WTC11 (cell line): ENCODE results near the gene PLA2G4F. TPM values are rescaled to one million over a fixed set of nuclear protein-coding genes. Genes with fewer than 3 reads are reported as not detected.

Source experiments
- ATAC-seq: fragments of 200-7000 bp; cut with Tn5 transposase; 2 replicates; pipeline ENCODE4 v1.10.0; 2021; ENCODE audit warnings: mild to moderate bottlenecking, moderate library complexity
- CTCF ChIA-PET: fragments of 300-600 bp; sonication (Branson Sonifier 250); formaldehyde crosslinking; loops from one replicate; lab custom pipeline; 2021; ENCODE audit warnings: antibody characterized with exemption; lab: Charles Lee
- POLR2A ChIA-PET: fragments of 350-600 bp; sonication (Branson Sonifier 250); formaldehyde crosslinking; loops from one replicate; lab custom pipeline; 2021; ENCODE audit warnings: antibody characterized with exemption; lab: Charles Lee
- DNase-seq: peaks from one replicate; pipeline ENCODE4 v3.0.0; 2021; ENCODE audit warnings: low spot score
- H3K27ac Mint-ChIP-seq: 2 replicates; pipeline ENCODE4 v1.8.0; 2021; ENCODE audit warnings: mixed read lengths
- H3K27me3 Mint-ChIP-seq: 2 replicates; pipeline ENCODE4 v1.8.0; 2021; ENCODE audit warnings: low read depth, mild to moderate bottlenecking, moderate library complexity, mixed read lengths
- H3K36me3 Mint-ChIP-seq: 2 replicates; pipeline ENCODE4 v1.8.0; 2021; ENCODE audit warnings: mixed read lengths
- H3K4me1 Mint-ChIP-seq: 2 replicates; pipeline ENCODE4 v1.8.0; 2022; ENCODE audit warnings: mixed read lengths
- H3K4me3 Mint-ChIP-seq: 2 replicates; pipeline ENCODE4 v1.8.0; 2021; ENCODE audit warnings: mild to moderate bottlenecking, moderate library complexity, mixed read lengths
- H3K9me3 Mint-ChIP-seq: 2 replicates; pipeline ENCODE4 v1.8.0; 2021; ENCODE audit warnings: mixed read lengths
- CREB1 ChIP-seq: sonication (generic); formaldehyde crosslinking; IDR thresholded peaks from 2 replicates; pipeline ENCODE4 v1.8.0; 2023; ENCODE audit warnings: mild to moderate bottlenecking, missing genetic modification reagents
- EMX1 ChIP-seq: fragments of 250-450 bp; sonication (Bioruptor Pico); IDR thresholded peaks from 2 replicates; pipeline ENCODE4 v1.8.0; 2021; ENCODE audit warnings: mild to moderate bottlenecking
- ESRRA ChIP-seq: sonication (generic); formaldehyde crosslinking; IDR thresholded peaks from 2 replicates; pipeline ENCODE4 v1.8.1; 2022; ENCODE audit warnings: mild to moderate bottlenecking, missing genetic modification reagents, borderline replicate concordance
- FOXK1 ChIP-seq: sonication (generic); formaldehyde crosslinking; IDR thresholded peaks from 2 replicates; pipeline ENCODE4 v1.8.0; 2022; ENCODE audit warnings: mild to moderate bottlenecking, moderate library complexity, missing genetic modification reagents
- JUN ChIP-seq: sonication (generic); formaldehyde crosslinking; IDR thresholded peaks from 2 replicates; pipeline ENCODE4 v1.8.0; 2023; ENCODE audit warnings: mild to moderate bottlenecking, missing genetic modification reagents
- MXD4 ChIP-seq: fragments of 250-450 bp; sonication (Bioruptor Pico); IDR thresholded peaks from 2 replicates; pipeline ENCODE4 v1.8.0; 2021; ENCODE audit warnings: mild to moderate bottlenecking, moderate library complexity, borderline replicate concordance
- NFE2L1 ChIP-seq: sonication (generic); formaldehyde crosslinking; IDR thresholded peaks from 2 replicates; pipeline ENCODE4 v1.8.1; 2023; ENCODE audit warnings: missing genetic modification reagents
- NR1H2 ChIP-seq: sonication (generic); formaldehyde crosslinking; IDR thresholded peaks from 2 replicates; pipeline ENCODE4 v1.9.0; 2021; ENCODE audit warnings: mild to moderate bottlenecking, moderate library complexity, missing genetic modification reagents
- NR2C2 ChIP-seq: sonication (generic); formaldehyde crosslinking; IDR thresholded peaks from 2 replicates; pipeline ENCODE4 v1.8.0; 2022; ENCODE audit warnings: mild to moderate bottlenecking, missing genetic modification reagents
- OVOL2 ChIP-seq: fragments of 250-450 bp; sonication (Bioruptor Pico); IDR thresholded peaks from 2 replicates; pipeline ENCODE4 v1.9.0; 2021; ENCODE audit warnings: mild to moderate bottlenecking, borderline replicate concordance
- SMAD4 ChIP-seq: sonication (generic); formaldehyde crosslinking; IDR thresholded peaks from 2 replicates; pipeline ENCODE4 v1.8.0; 2022; ENCODE audit warnings: mild to moderate bottlenecking, missing genetic modification reagents
- TCF7 ChIP-seq: sonication (generic); formaldehyde crosslinking; IDR thresholded peaks from 2 replicates; pipeline ENCODE4 v1.8.0; 2022; ENCODE audit warnings: mild to moderate bottlenecking, low read depth, missing genetic modification reagents, moderate library complexity
- TEAD4 ChIP-seq: sonication (generic); formaldehyde crosslinking; IDR thresholded peaks from 2 replicates; pipeline ENCODE4 v1.8.0; 2022; ENCODE audit warnings: mild to moderate bottlenecking, missing genetic modification reagents
- TP53 ChIP-seq: sonication (generic); formaldehyde crosslinking; IDR thresholded peaks from 2 replicates; pipeline ENCODE4 v1.8.1; 2023; ENCODE audit warnings: mild to moderate bottlenecking, missing genetic modification reagents
- ZNF232 ChIP-seq: sonication (generic); formaldehyde crosslinking; IDR thresholded peaks from 2 replicates; pipeline ENCODE4 v1.8.0; 2022; ENCODE audit warnings: mild to moderate bottlenecking, missing genetic modification reagents
- ZNF396 ChIP-seq: fragments of 250-450 bp; sonication (Bioruptor Pico); IDR thresholded peaks from 2 replicates; pipeline ENCODE4 v1.8.0; 2021; ENCODE audit warnings: mild to moderate bottlenecking, moderate library complexity, borderline replicate concordance
- total RNA-seq: library from RNA; stranded (reverse); gene quantifications from 3 replicates; pipeline ENCODE4 v1.2.3, GENCODE V29; 2021
- TF ChIP-seq, protein P1 (sequence below): sonication (generic); formaldehyde crosslinking; IDR thresholded peaks from 2 replicates; pipeline ENCODE4 v1.8.1; 2023; ENCODE audit warnings: mild to moderate bottlenecking, missing genetic modification reagents, moderate library complexity
- TF ChIP-seq, protein P2 (sequence below): fragments of 250-450 bp; sonication (Bioruptor Pico); IDR thresholded peaks from 2 replicates; pipeline ENCODE4 v2.1.2; 2022; ENCODE audit warnings: mild to moderate bottlenecking, moderate library complexity
- TF ChIP-seq, protein P3 (sequence below): sonication (generic); formaldehyde crosslinking; IDR thresholded peaks from 2 replicates; pipeline ENCODE4 v1.8.1; 2022; ENCODE audit warnings: low read depth, missing genetic modification reagents, borderline replicate concordance
- TF ChIP-seq, protein P4 (sequence below): sonication (generic); formaldehyde crosslinking; IDR thresholded peaks from 2 replicates; pipeline ENCODE4 v1.8.1; 2022; ENCODE audit warnings: low read depth, mild to moderate bottlenecking, moderate library complexity, missing genetic modification reagents, borderline replicate concordance
- TF ChIP-seq, protein P5 (sequence below): sonication (generic); formaldehyde crosslinking; IDR thresholded peaks from 2 replicates; pipeline ENCODE4 v1.8.0; 2022; ENCODE audit warnings: mild to moderate bottlenecking, missing genetic modification reagents
- TF ChIP-seq, protein P6 (sequence below): fragments of 250-450 bp; sonication (Bioruptor Pico); IDR thresholded peaks from 2 replicates; pipeline ENCODE4 v1.9.0; 2021; ENCODE audit warnings: mild to moderate bottlenecking, borderline replicate concordance
- TF ChIP-seq, protein P7 (sequence below): sonication (generic); formaldehyde crosslinking; IDR thresholded peaks from 2 replicates; pipeline ENCODE4 v1.8.0; 2022; ENCODE audit warnings: missing genetic modification reagents

Gene PLA2G4F
- total RNA-seq, 1 experiment from 2014 or later: 0.11 TPM

DNA sequence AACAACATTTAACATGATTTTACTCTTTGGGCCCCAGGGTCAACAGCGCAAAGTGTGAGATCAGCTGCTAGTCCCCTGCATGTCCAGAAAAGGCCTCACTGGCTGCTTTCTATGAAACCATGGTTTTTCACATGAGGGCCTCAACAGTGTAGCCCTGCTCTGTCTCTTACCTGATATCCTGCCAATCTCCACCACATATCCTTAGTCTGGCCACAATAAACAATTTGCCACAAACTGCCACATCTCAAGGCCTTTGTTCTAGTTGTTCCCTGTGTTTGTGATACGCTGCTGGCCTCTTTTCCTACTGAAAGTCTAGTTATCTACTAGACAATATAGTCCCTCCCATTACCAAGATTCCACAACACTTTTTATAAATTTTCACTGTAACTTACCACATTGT is 33.9 kb upstream of the PLA2G4F start:
- ATAC-seq (no peak), DNase-seq (no peak)
- Mint-ChIP-seq H3K4me1 (no peaks in the 10 kb centered on the region), H3K27me3 (no peaks in the 10 kb centered on the region), H3K9me3 (no peaks in the 10 kb centered on the region), H3K4me3 (no peak overlapping the region), H3K36me3 (peaks cover 38% of the 10 kb centered on the region), H3K27ac (no peak overlapping the region)
- CTCF ChIA-PET: no interaction called here
- TF ChIP-seq, protein P1, sequence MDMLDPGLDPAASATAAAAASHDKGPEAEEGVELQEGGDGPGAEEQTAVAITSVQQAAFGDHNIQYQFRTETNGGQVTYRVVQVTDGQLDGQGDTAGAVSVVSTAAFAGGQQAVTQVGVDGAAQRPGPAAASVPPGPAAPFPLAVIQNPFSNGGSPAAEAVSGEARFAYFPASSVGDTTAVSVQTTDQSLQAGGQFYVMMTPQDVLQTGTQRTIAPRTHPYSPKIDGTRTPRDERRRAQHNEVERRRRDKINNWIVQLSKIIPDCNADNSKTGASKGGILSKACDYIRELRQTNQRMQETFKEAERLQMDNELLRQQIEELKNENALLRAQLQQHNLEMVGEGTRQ (CRISPR knock-in tag): no peak
- TF ChIP-seq EMX1 (CRISPR knock-in tag) (no peak), ZNF232 (CRISPR knock-in tag) (no peak), MXD4 (CRISPR knock-in tag) (no peak), SMAD4 (no peak), TCF7 (CRISPR knock-in tag) (no peak), JUN (CRISPR knock-in tag) (no peak), ZNF396 (CRISPR knock-in tag) (no peak), CREB1 (no peak), FOXK1 (no peak), ESRRA (no peak), NFE2L1 (CRISPR knock-in tag) (no peak)
- TF ChIP-seq, protein P2, sequence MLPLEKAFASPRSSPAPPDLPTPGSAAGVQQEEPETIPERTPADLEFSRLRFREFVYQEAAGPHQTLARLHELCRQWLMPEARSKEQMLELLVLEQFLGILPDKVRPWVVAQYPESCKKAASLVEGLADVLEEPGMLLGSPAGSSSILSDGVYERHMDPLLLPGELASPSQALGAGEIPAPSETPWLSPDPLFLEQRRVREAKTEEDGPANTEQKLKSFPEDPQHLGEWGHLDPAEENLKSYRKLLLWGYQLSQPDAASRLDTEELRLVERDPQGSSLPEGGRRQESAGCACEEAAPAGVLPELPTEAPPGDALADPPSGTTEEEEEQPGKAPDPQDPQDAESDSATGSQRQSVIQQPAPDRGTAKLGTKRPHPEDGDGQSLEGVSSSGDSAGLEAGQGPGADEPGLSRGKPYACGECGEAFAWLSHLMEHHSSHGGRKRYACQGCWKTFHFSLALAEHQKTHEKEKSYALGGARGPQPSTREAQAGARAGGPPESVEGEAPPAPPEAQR: no peak
- TF ChIP-seq, protein P3, sequence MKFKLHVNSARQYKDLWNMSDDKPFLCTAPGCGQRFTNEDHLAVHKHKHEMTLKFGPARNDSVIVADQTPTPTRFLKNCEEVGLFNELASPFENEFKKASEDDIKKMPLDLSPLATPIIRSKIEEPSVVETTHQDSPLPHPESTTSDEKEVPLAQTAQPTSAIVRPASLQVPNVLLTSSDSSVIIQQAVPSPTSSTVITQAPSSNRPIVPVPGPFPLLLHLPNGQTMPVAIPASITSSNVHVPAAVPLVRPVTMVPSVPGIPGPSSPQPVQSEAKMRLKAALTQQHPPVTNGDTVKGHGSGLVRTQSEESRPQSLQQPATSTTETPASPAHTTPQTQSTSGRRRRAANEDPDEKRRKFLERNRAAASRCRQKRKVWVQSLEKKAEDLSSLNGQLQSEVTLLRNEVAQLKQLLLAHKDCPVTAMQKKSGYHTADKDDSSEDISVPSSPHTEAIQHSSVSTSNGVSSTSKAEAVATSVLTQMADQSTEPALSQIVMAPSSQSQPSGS: no peak
- TF ChIP-seq, protein P4, sequence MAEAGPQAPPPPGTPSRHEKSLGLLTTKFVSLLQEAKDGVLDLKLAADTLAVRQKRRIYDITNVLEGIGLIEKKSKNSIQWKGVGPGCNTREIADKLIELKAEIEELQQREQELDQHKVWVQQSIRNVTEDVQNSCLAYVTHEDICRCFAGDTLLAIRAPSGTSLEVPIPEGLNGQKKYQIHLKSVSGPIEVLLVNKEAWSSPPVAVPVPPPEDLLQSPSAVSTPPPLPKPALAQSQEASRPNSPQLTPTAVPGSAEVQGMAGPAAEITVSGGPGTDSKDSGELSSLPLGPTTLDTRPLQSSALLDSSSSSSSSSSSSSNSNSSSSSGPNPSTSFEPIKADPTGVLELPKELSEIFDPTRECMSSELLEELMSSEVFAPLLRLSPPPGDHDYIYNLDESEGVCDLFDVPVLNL: no peak
- TF ChIP-seq, protein P5, sequence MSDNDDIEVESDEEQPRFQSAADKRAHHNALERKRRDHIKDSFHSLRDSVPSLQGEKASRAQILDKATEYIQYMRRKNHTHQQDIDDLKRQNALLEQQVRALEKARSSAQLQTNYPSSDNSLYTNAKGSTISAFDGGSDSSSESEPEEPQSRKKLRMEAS (CRISPR knock-in tag): no peak
- POLR2A ChIA-PET: no interaction called here

DNA sequence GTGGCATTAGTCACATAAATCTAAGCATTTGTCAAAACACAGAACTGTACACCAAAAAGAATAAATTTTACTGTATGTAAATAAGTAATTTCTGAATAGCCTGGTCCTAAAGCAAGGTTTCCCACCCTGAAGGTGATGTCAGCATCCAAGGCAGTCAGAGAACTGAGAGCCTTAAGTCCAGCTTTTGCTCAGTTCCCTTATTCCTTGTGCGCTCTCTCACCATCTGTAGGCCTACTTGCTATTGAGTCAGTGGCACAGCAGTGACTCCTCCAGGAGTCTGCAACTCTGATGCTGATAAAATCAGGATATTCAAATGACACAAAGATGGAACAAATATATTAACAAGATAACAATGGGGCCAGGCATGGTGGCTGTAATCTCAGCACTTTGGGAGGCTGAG is 29.4 kb upstream of the PLA2G4F start:
- Mint-ChIP-seq H3K4me3 (no peak overlapping the region), H3K27ac (no peak overlapping the region), H3K27me3 (no peaks in the 10 kb centered on the region), H3K9me3 (no peaks in the 10 kb centered on the region), H3K4me1 (no peaks in the 10 kb centered on the region), H3K36me3 (peaks cover 58% of the 10 kb centered on the region)
- CTCF ChIA-PET: no interaction called here
- ATAC-seq (no peak), DNase-seq (no peak)
- POLR2A ChIA-PET: no interaction called here
- no peak for TF ChIP-seq TP53 (CRISPR knock-in tag)
- TF ChIP-seq OVOL2 (CRISPR knock-in tag): no peak
- no peak for TF ChIP-seq NR2C2 (CRISPR knock-in tag)
- no peak for TF ChIP-seq TEAD4 (CRISPR knock-in tag)
- TF ChIP-seq FOXK1: no peak
- TF ChIP-seq, protein P6, sequence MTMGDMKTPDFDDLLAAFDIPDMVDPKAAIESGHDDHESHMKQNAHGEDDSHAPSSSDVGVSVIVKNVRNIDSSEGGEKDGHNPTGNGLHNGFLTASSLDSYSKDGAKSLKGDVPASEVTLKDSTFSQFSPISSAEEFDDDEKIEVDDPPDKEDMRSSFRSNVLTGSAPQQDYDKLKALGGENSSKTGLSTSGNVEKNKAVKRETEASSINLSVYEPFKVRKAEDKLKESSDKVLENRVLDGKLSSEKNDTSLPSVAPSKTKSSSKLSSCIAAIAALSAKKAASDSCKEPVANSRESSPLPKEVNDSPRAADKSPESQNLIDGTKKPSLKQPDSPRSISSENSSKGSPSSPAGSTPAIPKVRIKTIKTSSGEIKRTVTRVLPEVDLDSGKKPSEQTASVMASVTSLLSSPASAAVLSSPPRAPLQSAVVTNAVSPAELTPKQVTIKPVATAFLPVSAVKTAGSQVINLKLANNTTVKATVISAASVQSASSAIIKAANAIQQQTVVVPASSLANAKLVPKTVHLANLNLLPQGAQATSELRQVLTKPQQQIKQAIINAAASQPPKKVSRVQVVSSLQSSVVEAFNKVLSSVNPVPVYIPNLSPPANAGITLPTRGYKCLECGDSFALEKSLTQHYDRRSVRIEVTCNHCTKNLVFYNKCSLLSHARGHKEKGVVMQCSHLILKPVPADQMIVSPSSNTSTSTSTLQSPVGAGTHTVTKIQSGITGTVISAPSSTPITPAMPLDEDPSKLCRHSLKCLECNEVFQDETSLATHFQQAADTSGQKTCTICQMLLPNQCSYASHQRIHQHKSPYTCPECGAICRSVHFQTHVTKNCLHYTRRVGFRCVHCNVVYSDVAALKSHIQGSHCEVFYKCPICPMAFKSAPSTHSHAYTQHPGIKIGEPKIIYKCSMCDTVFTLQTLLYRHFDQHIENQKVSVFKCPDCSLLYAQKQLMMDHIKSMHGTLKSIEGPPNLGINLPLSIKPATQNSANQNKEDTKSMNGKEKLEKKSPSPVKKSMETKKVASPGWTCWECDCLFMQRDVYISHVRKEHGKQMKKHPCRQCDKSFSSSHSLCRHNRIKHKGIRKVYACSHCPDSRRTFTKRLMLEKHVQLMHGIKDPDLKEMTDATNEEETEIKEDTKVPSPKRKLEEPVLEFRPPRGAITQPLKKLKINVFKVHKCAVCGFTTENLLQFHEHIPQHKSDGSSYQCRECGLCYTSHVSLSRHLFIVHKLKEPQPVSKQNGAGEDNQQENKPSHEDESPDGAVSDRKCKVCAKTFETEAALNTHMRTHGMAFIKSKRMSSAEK (CRISPR knock-in tag): no peak
- TF ChIP-seq NR1H2 (CRISPR knock-in tag): no peak
- TF ChIP-seq, protein P7, sequence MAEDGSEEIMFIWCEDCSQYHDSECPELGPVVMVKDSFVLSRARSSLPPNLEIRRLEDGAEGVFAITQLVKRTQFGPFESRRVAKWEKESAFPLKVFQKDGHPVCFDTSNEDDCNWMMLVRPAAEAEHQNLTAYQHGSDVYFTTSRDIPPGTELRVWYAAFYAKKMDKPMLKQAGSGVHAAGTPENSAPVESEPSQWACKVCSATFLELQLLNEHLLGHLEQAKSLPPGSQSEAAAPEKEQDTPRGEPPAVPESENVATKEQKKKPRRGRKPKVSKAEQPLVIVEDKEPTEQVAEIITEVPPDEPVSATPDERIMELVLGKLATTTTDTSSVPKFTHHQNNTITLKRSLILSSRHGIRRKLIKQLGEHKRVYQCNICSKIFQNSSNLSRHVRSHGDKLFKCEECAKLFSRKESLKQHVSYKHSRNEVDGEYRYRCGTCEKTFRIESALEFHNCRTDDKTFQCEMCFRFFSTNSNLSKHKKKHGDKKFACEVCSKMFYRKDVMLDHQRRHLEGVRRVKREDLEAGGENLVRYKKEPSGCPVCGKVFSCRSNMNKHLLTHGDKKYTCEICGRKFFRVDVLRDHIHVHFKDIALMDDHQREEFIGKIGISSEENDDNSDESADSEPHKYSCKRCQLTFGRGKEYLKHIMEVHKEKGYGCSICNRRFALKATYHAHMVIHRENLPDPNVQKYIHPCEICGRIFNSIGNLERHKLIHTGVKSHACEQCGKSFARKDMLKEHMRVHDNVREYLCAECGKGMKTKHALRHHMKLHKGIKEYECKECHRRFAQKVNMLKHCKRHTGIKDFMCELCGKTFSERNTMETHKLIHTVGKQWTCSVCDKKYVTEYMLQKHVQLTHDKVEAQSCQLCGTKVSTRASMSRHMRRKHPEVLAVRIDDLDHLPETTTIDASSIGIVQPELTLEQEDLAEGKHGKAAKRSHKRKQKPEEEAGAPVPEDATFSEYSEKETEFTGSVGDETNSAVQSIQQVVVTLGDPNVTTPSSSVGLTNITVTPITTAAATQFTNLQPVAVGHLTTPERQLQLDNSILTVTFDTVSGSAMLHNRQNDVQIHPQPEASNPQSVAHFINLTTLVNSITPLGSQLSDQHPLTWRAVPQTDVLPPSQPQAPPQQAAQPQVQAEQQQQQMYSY (CRISPR knock-in tag): no peak
